Esophagus squamous epithelium (tissue), 5 donors: Measurements from ENCODE around the gene HOXA4. TPM values are rescaled to one million over a fixed set of nuclear protein-coding genes. Genes with fewer than 3 reads are reported as not detected.

Experiments
- DNase-seq: peaks from one replicate; lab custom pipeline; 2025; lab: John Stamatoyannopoulos, UW
- H3K27ac ChIP-seq, 4 donors: fragments of 200-600 bp; sonication (generic); one replicate each; pipeline ENCODE4 v1.5.1; 2016 to 2019; ENCODE audit warnings: mild to moderate bottlenecking in 1 of 4
- H3K27me3 ChIP-seq, 4 donors: fragments of 200-600 bp; sonication (generic); 1 replicate in 3 of 4; 2 replicates in 1 of 4; pipeline versions ENCODE4 v1.5.1 to v1.6.0; 2017 to 2021; ENCODE audit warnings: antibody characterized with exemption in 1 of 4
- H3K36me3 ChIP-seq, 3 donors: fragments of 200-600 bp; sonication (generic); one replicate each; pipeline ENCODE4 v1.5.1; 2016 to 2019
- H3K4me1 ChIP-seq, 3 donors: fragments of 200-600 bp; sonication (generic); one replicate each; pipeline ENCODE4 v1.5.1; 2017 to 2019
- H3K4me3 ChIP-seq, 4 donors: fragments of 200-600 bp; sonication (generic); 1 replicate in 3 of 4; 2 replicates in 1 of 4; pipeline ENCODE4 v1.5.1; 2016 to 2019; ENCODE audit warnings: mild to moderate bottlenecking in 2 of 4, moderate library complexity in 1 of 4
- H3K9me3 ChIP-seq, 3 donors: fragments of 200-600 bp; sonication (generic); one replicate each; pipeline ENCODE4 v1.5.1; 2016 to 2019
- CTCF ChIP-seq, 6 experiments: fragments of 450-650 bp in 4 of 6; fragments of 200-600 bp in 2 of 6; sonication (generic) in 2 of 6; IDR thresholded peaks; one replicate each; pipeline ENCODE4 v1.5.1; 2016 to 2019; ENCODE audit warnings: antibody characterized with exemption in 6 of 6, mild to moderate bottlenecking in 4 of 6, moderate library complexity in 4 of 6
- POLR2A ChIP-seq, 4 donors: fragments of 450-650 bp; IDR thresholded peaks; one replicate each; pipeline ENCODE4 v1.6.1; 2017; ENCODE audit warnings: antibody characterized with exemption in 4 of 4, mild to moderate bottlenecking in 4 of 4, moderate library complexity in 3 of 4
- WGBS, 2 donors: methylation state at CpG; one replicate each; pipeline ENCODE4 v1.1.5; 2018; 5-methylcytosine and 5-hydroxymethylcytosine counted together
- intact Hi-C: fragments of 100-400 bp; cut with DNase I; formaldehyde crosslinking; loops from one replicate; pipeline ENCODE4 v1.15.0; 2022
- total RNA-seq, 4 donors: library from RNA; depleted of rRNA; stranded (reverse); fragments of >200 nt; gene quantifications; one replicate each; pipeline ENCODE4 v1.1.0, GENCODE V29; 2016
- donor health status: DM: yes; HTN: yes; CAD: no.

Gene HOXA4
- total RNA-seq, 4 donors from 2014 or later: 2.9 to 6.7 (median 4.1) TPM

- no peak for DNase-seq
- peak overlapping the region; percentile 96 to 99 (median 99) for H3K27ac ChIP-seq
- no peaks in the 10 kb centered on the region for H3K36me3 ChIP-seq
- no peaks in the 10 kb centered on the region for H3K27me3 ChIP-seq
- H3K4me3 ChIP-seq: peak overlapping the region; percentile 70 to 91 (median 78)
- intact Hi-C loops: no loop called here
- peaks cover 20 to 74% (median 47%) of the 10 kb centered on the region in 3 donors for H3K4me1 ChIP-seq
- TF ChIP-seq CTCF (IDR thresholded peaks at IDR 0.05) (no peak), POLR2A (IDR thresholded peaks at IDR 0.05) (peak in 2 of 4 donors; percentile 67 to 75)
- 12 to 30% methylated on average over 12 to 19 of the region's 57 CpGs for WGBS, 2 donors
- H3K9me3 ChIP-seq: no peaks in the 10 kb centered on the region
These were observed 17.3 kb downstream of the HOXA4 start for GRCh38 chr7:27112955-27113949.

- Histone ChIP-seq H3K9me3 (no peaks in the 10 kb centered on the region), H3K27ac (peak overlapping the region; percentile 96 to 99 (median 99)), H3K27me3 (no peaks in the 10 kb centered on the region), H3K36me3 (no peaks in the 10 kb centered on the region), H3K4me1 (peaks cover 14 to 74% (median 46%) of the 10 kb centered on the region in 3 donors), H3K4me3 (peak overlapping the region in 3 of 4 donors; percentile 70 to 91 (median 82))
- TF ChIP-seq CTCF (IDR thresholded peaks at IDR 0.05) (no peak), POLR2A (IDR thresholded peaks at IDR 0.05) (no peak)
- no peak for DNase-seq
- 20 to 24% methylated on average over 4 of the region's 4 CpGs for WGBS, 2 donors
- intact Hi-C loops: no loop called here
These were observed 18.2 kb downstream of the HOXA4 start for GRCh38 chr7:27112361-27112760.

GRCh38 chr7:27111751-27112277, 18.7 kb downstream of the HOXA4 start:
- 9 to 31% methylated on average over 3 to 4 of the region's 4 CpGs for WGBS, 2 donors
- Histone ChIP-seq H3K4me1 (peaks cover 12 to 74% (median 41%) of the 10 kb centered on the region in 3 donors), H3K27me3 (no peaks in the 10 kb centered on the region), H3K4me3 (peak overlapping the region in 3 of 4 donors; percentile 70 to 91 (median 82)), H3K27ac (peak overlapping the region; percentile 96 to 99 (median 99)), H3K36me3 (no peaks in the 10 kb centered on the region), H3K9me3 (no peaks in the 10 kb centered on the region)
- DNase-seq: no peak
- intact Hi-C loops: no loop called here
- TF ChIP-seq CTCF (IDR thresholded peaks at IDR 0.05) (no peak), POLR2A (IDR thresholded peaks at IDR 0.05) (no peak)

- DNase-seq: no peak
- Histone ChIP-seq H3K27ac (peak overlapping the region; percentile 96 to 99 (median 99)), H3K9me3 (no peaks in the 10 kb centered on the region), H3K36me3 (no peaks in the 10 kb centered on the region), H3K4me1 (peaks cover 12 to 74% (median 44%) of the 10 kb centered on the region in 3 donors), H3K4me3 (peak overlapping the region; percentile 18 to 91 (median 63)), H3K27me3 (no peaks in the 10 kb centered on the region)
- WGBS, 2 donors: 9 to 31% methylated on average over 5 to 6 of the region's 6 CpGs
- intact Hi-C loops: no loop called here
- TF ChIP-seq CTCF (IDR thresholded peaks at IDR 0.05): peak in 2 of 6 experiments; percentile 11 to 17
- TF ChIP-seq POLR2A (IDR thresholded peaks at IDR 0.05): no peak
These were observed 19.4 kb downstream of the HOXA4 start for GRCh38 chr7:27111042-27111750.
